ENCODE data around the gene TBL1X.
A peak's percentile ranks its signal among the peaks of the same experiment; 100 is the strongest.

TBL1X gene

GRCh38 chrX:9628779-9629493 lies 164.1 kb downstream of the TBL1X start:
- DNase-seq (ENCODE audit: low spot score): no peak

DNA sequence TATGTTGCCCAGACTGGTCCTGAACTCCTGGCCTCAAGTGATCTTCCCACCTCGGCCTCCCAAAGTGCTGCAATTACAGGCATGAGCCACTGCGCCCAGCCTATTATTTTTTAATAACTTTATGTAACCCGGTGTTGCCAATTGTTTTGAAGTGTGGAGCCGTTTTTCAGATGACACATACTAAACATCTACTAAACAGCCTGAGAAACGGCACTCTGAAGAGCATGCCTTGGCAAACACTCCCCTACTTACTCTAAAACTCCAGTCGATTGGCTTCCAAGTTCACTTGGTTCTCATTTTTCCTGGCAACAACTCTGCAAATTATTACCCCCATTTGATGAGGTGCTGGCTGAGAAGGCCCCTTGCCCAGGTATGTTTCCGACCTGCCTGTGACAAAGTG lies 169.7 kb downstream of the TBL1X start:
- DNase-seq (ENCODE audit: low spot score): no peak

DNA sequence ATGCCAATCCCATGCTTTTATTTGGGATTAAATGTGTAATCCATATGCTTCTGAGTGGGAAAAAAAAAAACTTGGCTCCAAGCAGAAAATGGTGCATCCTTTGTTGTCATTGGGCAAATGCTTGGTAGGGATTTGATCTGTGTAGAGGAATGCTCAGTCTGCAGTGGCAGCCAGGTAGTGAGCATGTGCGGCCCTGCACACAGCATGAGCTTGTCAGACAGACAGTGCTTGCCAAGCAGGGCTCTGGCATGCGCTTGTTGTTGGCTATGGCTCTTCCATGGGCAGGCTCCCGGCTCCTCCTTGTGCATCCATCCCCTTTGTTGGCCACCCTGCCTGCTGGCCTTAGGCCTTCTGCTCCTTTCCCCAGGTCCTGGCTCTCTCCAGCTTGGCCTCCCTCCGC lies 170.5 kb downstream of the TBL1X start:
- no peak for DNase-seq (ENCODE audit: low spot score)

DNA sequence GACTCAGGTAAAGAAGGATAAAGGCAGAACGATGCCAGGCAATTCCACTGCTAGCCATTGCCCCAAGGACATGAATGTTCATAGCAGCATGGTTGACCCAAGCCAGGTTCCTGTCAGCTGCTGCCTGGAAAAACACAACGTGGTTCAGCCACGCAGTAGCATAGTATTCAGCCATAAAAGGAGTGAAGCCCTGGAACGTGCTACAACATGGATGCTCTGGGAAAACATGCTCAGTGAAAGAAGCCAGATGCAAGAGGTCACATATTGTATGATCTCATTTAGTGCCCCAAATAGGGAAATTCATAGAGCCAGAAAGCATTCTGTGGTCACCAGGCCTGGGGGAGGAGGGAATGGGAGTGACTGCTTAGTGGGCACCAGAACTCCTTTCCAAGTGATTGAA lies 170.9 kb downstream of the TBL1X start:
- no peak for DNase-seq (ENCODE audit: low spot score)

DNA sequence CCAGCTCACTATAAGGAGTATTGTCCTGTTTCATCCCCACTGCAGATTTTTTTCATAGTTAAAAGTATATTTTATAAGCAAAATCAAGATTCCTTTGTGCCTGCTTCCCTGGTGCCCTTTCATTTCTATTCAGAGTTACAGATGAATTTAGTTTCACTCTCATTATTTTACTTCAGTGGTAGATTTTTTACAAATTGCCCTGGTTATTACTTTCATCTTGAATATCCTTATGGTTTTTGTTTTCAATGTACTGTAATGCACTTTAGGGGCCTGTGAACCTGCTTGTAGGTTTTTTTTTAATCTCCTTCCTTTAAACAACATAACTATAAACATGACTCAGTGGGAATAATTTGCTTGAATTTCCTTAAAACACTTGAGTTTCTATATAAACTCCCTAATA lies 174.0 kb downstream of the TBL1X start:
- no peak for DNase-seq (ENCODE audit: low spot score)

DNA sequence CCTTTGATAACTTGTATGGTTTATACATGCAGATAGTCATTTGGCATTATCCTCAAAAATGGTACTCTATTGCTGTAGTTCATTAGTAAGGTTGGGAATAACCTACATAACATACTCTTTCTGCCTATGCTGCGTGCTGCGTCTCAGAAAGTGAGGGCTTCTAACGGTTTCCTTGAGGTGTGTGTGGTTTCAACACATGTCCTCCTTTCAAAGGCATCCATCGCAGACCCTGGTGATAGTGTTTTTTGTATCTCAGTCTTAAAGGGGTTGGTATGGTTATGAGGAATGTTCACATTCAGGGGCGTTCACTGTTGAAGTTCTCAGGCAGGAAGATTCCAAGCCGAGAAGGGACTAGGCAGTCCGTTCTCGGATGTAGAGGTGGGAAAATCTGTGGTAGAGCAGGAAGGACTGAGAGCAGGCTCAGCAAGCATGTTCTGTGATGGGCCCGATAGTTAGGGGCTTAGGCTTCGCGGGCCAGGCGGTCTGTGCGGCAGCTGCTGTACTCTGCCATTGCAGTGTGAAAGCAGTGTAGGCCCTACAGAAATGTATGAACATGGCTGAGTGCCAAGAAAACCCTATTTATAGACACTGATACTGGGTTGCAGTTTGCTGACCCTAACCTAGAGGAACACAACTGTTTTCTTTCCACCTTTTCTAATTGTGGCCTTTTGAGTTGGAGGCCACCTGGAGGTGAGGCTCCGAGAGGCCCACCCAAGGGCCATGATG lies 177.6 kb downstream of the TBL1X start:
- DNase-seq (ENCODE audit: low spot score): no peak

- no peak for DNase-seq (ENCODE audit: low spot score)
Measured at GRCh38 chrX:9643807-9644206, 178.9 kb downstream of the TBL1X start.

DNA sequence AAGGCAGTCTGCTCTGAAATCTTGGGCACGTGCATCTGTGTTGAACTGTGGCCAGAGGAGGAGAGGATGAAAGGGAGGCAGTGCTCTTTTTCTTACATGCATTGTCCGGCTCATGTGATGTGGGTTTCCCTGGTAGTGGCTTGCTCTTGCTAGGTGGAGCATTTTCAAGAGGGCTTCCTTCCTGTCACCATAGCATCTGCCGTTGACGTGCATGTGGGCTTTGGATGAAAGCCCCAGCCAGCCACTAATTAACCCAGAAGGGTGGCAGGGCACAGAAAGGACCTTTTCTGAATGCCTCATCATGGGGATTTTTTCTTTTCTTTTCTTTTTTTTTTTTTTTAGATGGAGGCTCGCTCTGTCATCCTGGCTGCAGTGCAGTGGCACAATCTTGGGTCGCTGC lies 179.5 kb downstream of the TBL1X start:
- no peak for DNase-seq (ENCODE audit: low spot score)

GRCh38 chrX:9646471-9647224 lies 181.8 kb downstream of the TBL1X start:
- peak; percentile 24 for DNase-seq (ENCODE audit: low spot score)

- no peak for DNase-seq (ENCODE audit: low spot score)
Measured at GRCh38 chrX:9647431-9647830, 182.6 kb downstream of the TBL1X start.

GRCh38 chrX:9650091-9650490 lies 185.2 kb downstream of the TBL1X start:
- DNase-seq (ENCODE audit: low spot score): no peak

GRCh38 chrX:9651737-9652136 lies 186.9 kb downstream of the TBL1X start:
- DNase-seq (ENCODE audit: low spot score): no peak

GRCh38 chrX:9654929-9655328 lies 190.1 kb downstream of the TBL1X start:
- no peak for DNase-seq (ENCODE audit: low spot score)

DNA sequence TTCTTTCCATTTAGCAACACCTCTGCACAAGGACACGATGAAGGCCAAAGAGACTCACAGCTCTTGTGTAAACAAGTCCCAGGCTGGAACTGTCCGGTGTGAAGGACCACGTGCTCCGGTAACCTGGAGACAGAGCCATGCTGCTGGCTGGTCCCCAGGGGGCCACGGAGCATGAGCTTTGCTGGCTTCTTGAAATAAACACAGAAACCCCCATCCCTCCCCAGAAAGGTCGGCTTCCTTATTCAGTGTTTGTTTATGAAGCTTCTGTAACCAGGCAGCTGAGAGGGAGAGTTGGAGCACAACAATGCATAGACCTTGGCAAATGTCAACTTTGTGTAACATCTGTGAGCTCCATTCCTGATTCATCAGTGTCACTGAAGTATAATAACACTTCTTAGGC lies 191.4 kb downstream of the TBL1X start:
- DNase-seq (ENCODE audit: low spot score): no peak

DNA sequence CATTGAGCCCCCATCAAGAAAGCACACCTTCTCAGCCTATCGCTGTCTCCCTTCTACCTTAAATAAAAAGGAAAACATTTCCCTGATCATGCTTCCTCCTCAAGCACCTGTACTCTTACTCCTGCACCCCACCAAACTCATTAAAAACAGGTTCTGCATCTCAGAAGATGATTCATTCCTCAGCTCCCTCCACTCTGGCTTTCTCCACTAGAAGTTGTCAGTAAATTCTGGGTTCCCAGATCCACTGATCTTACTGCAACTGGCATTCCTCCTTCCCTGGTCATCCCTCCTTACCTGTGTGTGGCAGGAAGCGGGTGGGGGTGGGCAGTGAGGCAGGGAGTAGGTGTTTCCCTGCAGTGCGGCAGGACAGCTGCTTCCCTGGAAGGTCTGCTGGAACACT lies 192.0 kb downstream of the TBL1X start:
- DNase-seq (ENCODE audit: low spot score): no peak

GRCh38 chrX:9657590-9658256 lies 192.9 kb downstream of the TBL1X start:
- DNase-seq (ENCODE audit: low spot score): no peak

DNA sequence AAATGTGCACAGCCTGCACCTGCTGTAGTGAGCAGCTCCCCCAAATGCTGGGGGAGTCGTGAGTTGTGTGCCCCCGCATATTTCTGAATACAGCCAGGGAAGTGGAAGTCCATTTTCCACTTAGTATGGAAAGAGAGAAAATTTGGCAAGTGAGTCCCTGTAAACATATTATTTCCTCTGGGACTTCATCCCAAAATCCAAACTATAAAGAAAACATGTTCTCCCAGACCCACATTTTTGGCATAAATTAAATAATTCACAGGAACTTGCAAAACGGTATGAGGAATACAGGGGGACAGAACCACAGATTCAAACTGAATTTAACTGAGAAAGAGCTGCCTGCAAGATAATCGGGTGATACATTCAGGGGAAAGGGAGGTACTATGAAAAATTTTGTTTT lies 193.6 kb downstream of the TBL1X start:
- DNase-seq (ENCODE audit: low spot score): no peak

DNA sequence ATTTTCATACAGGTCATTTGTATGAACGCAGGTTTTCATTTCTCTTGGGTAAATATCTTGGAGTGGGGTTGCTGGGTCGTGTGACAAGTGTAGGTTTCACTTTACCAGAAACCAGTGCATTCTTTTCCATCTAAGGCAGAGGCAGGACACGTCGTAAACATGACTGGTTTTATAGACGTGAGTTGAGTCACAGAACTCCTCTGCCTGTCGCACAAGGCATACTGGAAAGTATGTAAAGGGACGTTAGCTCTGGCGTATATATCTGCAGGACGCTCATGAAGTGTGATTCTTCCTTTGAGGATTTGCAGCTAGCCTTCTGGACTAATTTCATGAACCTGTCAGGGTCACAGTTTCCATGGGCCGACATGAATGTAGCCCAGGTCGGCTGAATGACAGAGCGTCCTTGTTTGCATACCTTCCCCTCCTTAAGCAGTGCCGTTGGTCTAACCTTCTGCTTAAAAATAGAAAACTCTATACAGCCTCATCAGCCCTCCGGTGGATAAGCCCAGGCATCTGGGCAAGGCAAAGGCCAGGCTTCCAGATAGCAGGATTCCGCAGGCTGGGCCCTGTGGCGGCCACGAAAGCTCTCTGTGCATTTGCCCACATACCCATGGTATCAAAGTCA lies 194.8 kb downstream of the TBL1X start:
- DNase-seq (ENCODE audit: low spot score): no peak

DNA sequence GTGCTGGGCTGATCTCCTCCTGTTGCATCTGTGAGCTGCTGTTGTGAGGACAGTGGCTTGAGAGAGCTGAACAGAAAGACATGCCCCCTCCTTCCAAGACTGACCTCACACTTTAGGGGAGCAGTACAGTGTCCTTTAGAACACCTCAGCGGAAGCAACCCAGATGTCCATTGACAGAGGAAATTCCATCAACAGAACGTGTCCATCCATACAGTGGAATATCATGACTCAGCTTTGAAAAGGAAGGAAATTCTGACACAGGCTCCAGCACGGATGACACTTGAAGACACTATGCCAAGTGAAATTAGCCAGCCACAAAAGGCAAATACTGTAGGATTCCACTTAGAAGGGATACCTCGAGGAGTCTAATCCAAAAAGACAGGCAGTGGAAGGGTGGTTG lies 197.3 kb downstream of the TBL1X start:
- DNase-seq (ENCODE audit: low spot score): no peak

DNA sequence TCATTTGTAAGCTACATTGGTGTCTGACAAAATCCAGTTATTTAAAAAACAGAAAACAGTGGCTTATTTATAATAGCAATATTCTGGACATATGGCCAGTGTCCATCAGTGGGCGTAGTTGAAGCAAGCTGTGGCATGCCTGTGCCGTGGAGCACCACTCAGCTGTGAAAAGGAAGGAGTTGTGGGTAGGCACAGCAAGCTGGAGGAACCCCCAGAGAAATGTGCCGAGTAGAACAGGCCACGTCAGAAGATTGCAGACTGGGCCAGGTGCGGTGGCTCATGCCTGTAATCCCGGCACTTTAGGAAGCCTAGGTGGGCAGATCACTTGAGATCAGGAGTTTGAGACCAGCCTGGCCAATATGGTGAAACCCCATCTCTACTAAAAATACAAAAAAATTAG lies 198.4 kb downstream of the TBL1X start:
- DNase-seq (ENCODE audit: low spot score): no peak

GRCh38 chrX:9664224-9664623 lies 199.4 kb downstream of the TBL1X start:
- no peak for DNase-seq (ENCODE audit: low spot score)

GRCh38 chrX:9665113-9665512 lies 200.3 kb downstream of the TBL1X start:
- DNase-seq (ENCODE audit: low spot score): no peak
